K562 (cell line): ENCODE measurements around the gene SUPT5H. TPM values are rescaled to one million over a fixed set of nuclear protein-coding genes. Genes with fewer than 3 reads are reported as not detected.

ENCODE experiments used
- ATAC-seq: fragments of 200-7000 bp; cut with Tn5 transposase; 3 replicates; pipeline ENCODE4 v1.9.1; 2020; ENCODE audit warnings: moderate library complexity
- BruUV-seq: library from RNA; stranded (reverse); fragments of 400-500 nt; replicated peaks from 2 replicates; lab custom pipeline; 2021; lab: Mats Ljungman, UMichigan
- CTCF ChIA-PET: fragments of 300-600 bp; formaldehyde crosslinking; extraction: SDS; loops from one replicate; lab custom pipeline; 2021; ENCODE audit warnings: low intra/inter-chr PET ratio; lab: Yijun Ruan, JAX
- POLR2A ChIA-PET: fragments of 300-600, 350-650 bp; sonication (Branson Sonifier 250); formaldehyde crosslinking; extraction: SDS; loops from one replicate; lab custom pipeline; 2021; ENCODE audit warnings: antibody characterized with exemption, inconsistent platforms; lab: Yijun Ruan, JAX
- DNase-seq, 4 experiments: peaks; one replicate each; pipeline versions ENCODE4 v3.0.0 to v3.0.0-alpha.2; 2011 to 2018; ENCODE audit warnings: low spot score in 3 of 4, mixed read lengths in 3 of 4; ENCODE audit errors: extremely low read depth in 1 of 4
- FAIRE-seq: peaks from 2 replicates; lab custom pipeline; 2011; peaks lifted over from hg19 to GRCh38; lab: Jason Lieb, UNC
- H2AFZ ChIP-seq: 2 replicates; pipeline ENCODE4 v1.6.0; 2011; ENCODE audit warnings: low read depth, low read length, control low read depth, inconsistent platforms
- H3K27ac ChIP-seq: fragments of 200-600 bp; 3 replicates; pipeline ENCODE4 v1.8.0; 2011; ENCODE audit warnings: low read depth, mild to moderate bottlenecking, control low read depth, inconsistent platforms, low read length, moderate library complexity, mixed read lengths; ENCODE audit errors: extremely low read depth
- H3K27me3 ChIP-seq, 2 experiments: fragments of 300-600 bp in 1 of 2; 2 replicates in 1 of 2; 3 replicates in 1 of 2; pipeline versions ENCODE4 v1.6.0 to v1.8.0; 2011; ENCODE audit warnings: inconsistent platforms in 2 of 2, low read length in 2 of 2, mild to moderate bottlenecking in 1 of 2, mixed read lengths in 1 of 2, moderate library complexity in 1 of 2; ENCODE audit not compliant: control insufficient read depth in 2 of 2, insufficient read depth in 2 of 2
- H3K36me3 ChIP-seq: fragments of 300-600 bp; 3 replicates; pipeline ENCODE4 v1.8.0; 2011; ENCODE audit warnings: mild to moderate bottlenecking, low read length, inconsistent platforms; ENCODE audit not compliant: control insufficient read depth, insufficient read depth
- H3K4me1 ChIP-seq, 2 experiments: fragments of 200-600 bp in 1 of 2; replicated peaks in 1 of 2; 2 replicates in 1 of 2; 3 replicates in 1 of 2; pipeline versions ENCODE4 v1.5.1 to v1.8.0; 2011; ENCODE audit warnings: inconsistent platforms in 2 of 2, low read length in 2 of 2, mild to moderate bottlenecking in 1 of 2, mixed read lengths in 1 of 2, moderate library complexity in 1 of 2; ENCODE audit not compliant: control insufficient read depth in 2 of 2, insufficient read depth in 2 of 2
- H3K4me2 ChIP-seq: 2 replicates; pipeline ENCODE4 v1.6.1; 2011; ENCODE audit warnings: low read length, control low read depth, inconsistent platforms, mixed read lengths; ENCODE audit not compliant: insufficient read depth
- H3K4me3 ChIP-seq: fragments of 200-600 bp; sonication (generic), shearing (Covaris generic); 2 replicates; pipeline ENCODE4 v1.5.1; 2016; ENCODE audit warnings: control low read depth, inconsistent platforms
- H3K79me2 ChIP-seq: fragments of 200-600 bp; 3 replicates; pipeline ENCODE4 v1.8.0; 2011; ENCODE audit warnings: low read length, inconsistent platforms; ENCODE audit not compliant: control insufficient read depth, insufficient read depth
- H3K9ac ChIP-seq, 2 experiments: 2 replicates each; pipeline versions ENCODE4 v1.6.0 to v1.6.1; 2011; ENCODE audit warnings: low read depth in 2 of 2, low read length in 2 of 2, control low read depth in 1 of 2, inconsistent platforms in 1 of 2, mild to moderate bottlenecking in 1 of 2, mixed read lengths in 1 of 2; ENCODE audit not compliant: insufficient read depth in 1 of 2
- H3K9me1 ChIP-seq: one replicate; pipeline ENCODE4 v1.6.0; 2011; ENCODE audit warnings: inconsistent platforms, mild to moderate bottlenecking, low read length, moderate library complexity; ENCODE audit not compliant: control insufficient read depth, insufficient read depth
- H3K9me3 ChIP-seq: replicated peaks from 2 replicates; pipeline ENCODE4 v1.5.1; 2011; ENCODE audit warnings: low read depth, low read length, inconsistent platforms; ENCODE audit not compliant: control insufficient read depth, insufficient read depth
- H4K20me1 ChIP-seq: replicated peaks from 2 replicates; pipeline ENCODE4 v1.6.1; 2011; ENCODE audit warnings: low read length, inconsistent platforms, mixed read lengths; ENCODE audit not compliant: control insufficient read depth, insufficient read depth
- FOSL1 ChIP-seq: fragments of 200-800 bp; sonication (Bioruptor generic); conservative IDR thresholded peaks from 2 replicates; pipeline ENCODE4 v1.6.1; 2016; ENCODE audit warnings: missing genetic modification characterization, missing compliant biosample characterization
- FOXO4 ChIP-seq: fragments of 450-650 bp; formaldehyde crosslinking; IDR thresholded peaks from 2 replicates; pipeline ENCODE4 v1.4.0; 2020; ENCODE audit warnings: mild to moderate bottlenecking, moderate library complexity
- IRF2 ChIP-seq: sonication (generic); formaldehyde crosslinking; IDR thresholded peaks from 2 replicates; pipeline ENCODE4 v1.8.1; 2022; ENCODE audit warnings: mild to moderate bottlenecking, missing genetic modification reagents
- NR2C2 ChIP-seq, 2 experiments: fragments of 200-800 bp in 1 of 2; sonication (Bioruptor generic) in 1 of 2; sonication (generic) in 1 of 2; formaldehyde crosslinking in 1 of 2; IDR thresholded peaks; 2 replicates each; pipeline versions ENCODE4 v1.6.1 to v1.8.0; 2016 to 2022; ENCODE audit warnings: mild to moderate bottlenecking in 1 of 2, missing compliant biosample characterization in 1 of 2, missing genetic modification characterization in 1 of 2, missing genetic modification reagents in 1 of 2
- SNRNP70 ChIP-seq: fragments of 200-400 bp; formaldehyde crosslinking; optimal IDR thresholded peaks from 2 replicates; pipeline ENCODE3; 2017; ENCODE audit warnings: low read depth, low read length
- ZNF12 ChIP-seq: sonication (generic); formaldehyde crosslinking; IDR thresholded peaks from 2 replicates; pipeline ENCODE4 v1.4.0; 2020; ENCODE audit warnings: mild to moderate bottlenecking, missing genetic modification reagents
- WGBS: fragments of 100-300 bp; shearing (Covaris generic); methylation state at CpG from one replicate; pipeline ENCODE4 v1.1.6; 2016; ENCODE audit warnings: low coverage, mixed read lengths; ENCODE audit not compliant: insufficient coverage; ENCODE audit errors: missing lambda C conversion rate; 5-methylcytosine and 5-hydroxymethylcytosine counted together
- in situ Hi-C: fragments of 300-500 bp; cut with MboI; formaldehyde crosslinking; loops from 4 replicates; pipeline ENCODE4 v1.15.0; 2018; ENCODE audit warnings: inconsistent platforms, mixed read lengths
- intact Hi-C: fragments of 100-400 bp; cut with micrococcal nuclease; formaldehyde crosslinking; loops from 2 replicates; pipeline ENCODE4 v1.14.2; 2022
- polyA plus RNA-seq, 8 experiments: library from polyadenylated mRNA; depleted of rRNA in 4 of 8; stranded (reverse) in 5 of 8; unstranded in 3 of 8; fragments of >200 nt; fragmentation: Nextera tagmentation in 2 of 8; fragmentation: Illumina TruSeq in 1 of 8; extraction: Ambion mirVana in 2 of 8; extraction: Trizol in 1 of 8; gene quantifications; 2 replicates each; pipeline versions ENCODE4 v1.2.1 to v1.2.3, GENCODE V29; 2011 to 2014; ENCODE audit warnings: inconsistent platforms in 1 of 8, missing spikeins in 1 of 8
- total RNA-seq, 7 experiments: library from RNA; depleted of rRNA in 6 of 7; stranded (reverse); fragments of >200 nt in 6 of 7; fragmentation: Illumina TruSeq in 2 of 7; extraction: Trizol in 2 of 7; gene quantifications; 2 replicates each; pipeline versions ENCODE4 v1.2.1 to v1.2.3, GENCODE V29; 2011 to 2021; ENCODE audit warnings: low replicate concordance in 1 of 7

Gene SUPT5H
- total and polyA plus RNA-seq, 9 of the 15 experiments (the other 6 are each of a cell fraction or from before 2014, with no cell fraction given): 13.3 to 85.9 (median 35.9) TPM

- FAIRE-seq (no peak), DNase-seq (no peak)
- Histone ChIP-seq H3K9me3 (no peaks in the 10 kb centered on the region), H3K4me2 (no peak overlapping the region), H3K4me3 (no peak overlapping the region), H3K36me3 (no peaks in the 10 kb centered on the region), H4K20me1 (no peaks in the 10 kb centered on the region), H3K4me1 (peaks cover 0 to 19% of the 10 kb centered on the region in 2 experiments; a peak in 2 of 5 replicates), H3K27ac (no peak overlapping the region)
- BruUV-seq: no TSS peak
- in situ Hi-C loops: no loop called here
- TF ChIP-seq NR2C2 (CRISPR knock-in tag; IDR thresholded peaks at IDR 0.05) (no peak), NR2C2 (tag; IDR thresholded peaks at IDR 0.05) (no peak), FOXO4 (CRISPR knock-in tag) (no peak), SNRNP70 (no peak), IRF2 (CRISPR knock-in tag) (no peak), ZNF12 (CRISPR knock-in tag) (0 out of 2 replicates have a peak, but pooled peaks have one; percentile 36), FOSL1 (tag) (no peak)
- TF ChIP-seq, all 486 proteins: peak for 1
- Histone ChIP-seq H3K9me1 (no peaks in the 10 kb centered on the region), H3K9ac (no peak overlapping the region), H3K79me2 (no peaks in the 10 kb centered on the region), H2AFZ (no peak overlapping the region), H3K27me3 (peaks cover 4 to 19% of the 10 kb centered on the region in 2 experiments; a peak in 4 of 5 replicates)
- WGBS: 0% methylated on average over 2 of the region's 2 CpGs
- ATAC-seq: no peak
- ChIA-PET POLR2A (no interaction called here), CTCF (no interaction called here)
- intact Hi-C loops: no loop called here
Measured at GRCh38 chr19:39512988-39513387, 67.6 kb downstream of the SUPT5H start.
